ENCODE measurements around the gene BRME1. TPM values are rescaled to one million over a fixed set of nuclear protein-coding genes. Genes with fewer than 3 reads are reported as not detected.
A peak's percentile ranks its signal among the peaks of the same experiment; 100 is the strongest.

Gene BRME1
- total RNA-seq, 2 experiments from 2014 or later, result 4.2 to 5.0 TPM

DNA sequence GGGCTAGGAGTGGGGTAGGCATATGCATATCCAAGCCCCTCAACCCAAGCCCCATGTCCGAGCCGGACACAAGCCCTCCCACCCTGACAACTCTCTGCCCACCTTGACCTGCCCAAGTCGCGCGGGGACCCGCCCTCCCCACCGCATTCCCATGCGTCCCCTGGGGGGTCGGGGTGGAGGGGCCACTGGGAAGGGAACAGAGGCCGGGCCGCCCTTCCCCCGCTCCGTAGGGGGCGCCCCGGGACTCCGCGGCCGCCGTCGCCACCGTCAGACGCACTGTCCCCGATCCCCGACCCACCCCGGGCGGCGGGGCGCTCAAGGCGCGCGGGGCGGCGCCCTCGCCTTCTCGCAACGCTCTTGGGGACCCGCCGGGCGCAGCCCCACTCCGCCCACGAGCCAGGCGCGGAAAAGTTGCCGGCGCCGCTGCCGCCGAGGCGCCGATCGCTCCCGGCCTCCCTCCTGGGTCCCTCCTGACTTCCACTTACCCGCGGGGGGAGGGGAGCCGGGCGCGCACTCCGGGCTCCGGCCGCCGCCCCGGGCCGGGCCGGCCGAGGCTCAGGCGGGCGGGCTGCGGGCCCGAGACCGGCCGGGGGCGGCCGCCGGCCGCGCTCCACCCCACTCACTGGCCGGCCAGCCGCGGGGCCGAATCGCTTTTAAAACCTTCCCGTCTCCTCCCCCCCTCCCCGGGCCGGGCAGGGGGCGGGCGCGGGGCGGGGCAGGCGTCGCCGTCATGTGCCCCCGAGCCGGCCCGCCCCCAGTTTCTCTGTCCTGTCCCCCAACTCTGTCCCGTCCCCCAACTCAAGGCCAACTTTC lies 63.4 kb downstream of the BRME1 start:
- ChIA-PET CTCF (interaction anchor here (1.2 to 3.2 kb wide), 3 partner anchors 19 to 68 kb away, joined by 3 to 14 read pairs (median 11); partner anchors contain the start of gene C19orf53), POLR2A (interaction anchor here (1.3 to 4.4 kb wide), 2 partner anchors 21 to 54 kb away, joined by 7 to 49 read pairs; no protein-coding TSS in a partner anchor)
- peak overlapping the region; percentile 89 for H3K4me3 Mint-ChIP-seq
- no peaks in the 10 kb centered on the region for H3K27me3 Mint-ChIP-seq (ENCODE audit: low read depth)
- peak overlapping the region; percentile 93 for H3K27ac Mint-ChIP-seq
- ATAC-seq (peak; percentile 7), DNase-seq (peak; percentile 80)
- peaks cover 54% of the 10 kb centered on the region for H3K4me1 Mint-ChIP-seq (ENCODE audit: low read depth)
- no peaks in the 10 kb centered on the region for H3K9me3 Mint-ChIP-seq (ENCODE audit: insufficient read depth)
- peaks cover 34% of the 10 kb centered on the region for H3K36me3 Mint-ChIP-seq (ENCODE audit: low read depth)

DNA sequence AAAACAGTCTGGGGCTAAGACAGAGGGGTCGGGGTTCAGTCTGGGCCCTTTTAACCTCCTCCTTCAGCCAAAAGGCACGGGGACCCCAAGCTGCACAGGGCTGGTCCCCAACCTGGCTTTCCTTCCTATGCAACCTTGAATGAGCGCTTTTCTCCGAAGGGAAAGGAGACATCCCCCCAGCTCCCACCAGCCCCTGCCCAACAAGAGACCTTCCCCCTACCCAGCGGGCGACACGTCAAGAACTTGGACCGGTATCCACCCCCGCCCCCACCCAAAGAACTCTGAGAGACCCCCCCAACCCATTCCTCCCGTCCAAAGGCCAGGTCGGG lies 64.0 kb downstream of the BRME1 start:
- peaks cover 56% of the 10 kb centered on the region for H3K4me1 Mint-ChIP-seq (ENCODE audit: low read depth)
- ATAC-seq (no peak), DNase-seq (no peak)
- H3K9me3 Mint-ChIP-seq (ENCODE audit: insufficient read depth), result no peaks in the 10 kb centered on the region
- ChIA-PET CTCF (interaction anchor here (1.2 to 3.2 kb wide), 4 partner anchors 20 to 67 kb away, joined by 3 to 14 read pairs (median 8); partner anchors contain the start of gene C19orf53), POLR2A (interaction anchor here (0.6 to 4.4 kb wide), 5 partner anchors 11 to 163 kb away, joined by 3 to 49 read pairs (median 7); no protein-coding TSS in a partner anchor)
- H3K4me3 Mint-ChIP-seq, result peak overlapping the region; percentile 89
- H3K27ac Mint-ChIP-seq, result peak overlapping the region; percentile 92
- peaks cover 38% of the 10 kb centered on the region for H3K36me3 Mint-ChIP-seq (ENCODE audit: low read depth)
- no peaks in the 10 kb centered on the region for H3K27me3 Mint-ChIP-seq (ENCODE audit: low read depth)

DNA sequence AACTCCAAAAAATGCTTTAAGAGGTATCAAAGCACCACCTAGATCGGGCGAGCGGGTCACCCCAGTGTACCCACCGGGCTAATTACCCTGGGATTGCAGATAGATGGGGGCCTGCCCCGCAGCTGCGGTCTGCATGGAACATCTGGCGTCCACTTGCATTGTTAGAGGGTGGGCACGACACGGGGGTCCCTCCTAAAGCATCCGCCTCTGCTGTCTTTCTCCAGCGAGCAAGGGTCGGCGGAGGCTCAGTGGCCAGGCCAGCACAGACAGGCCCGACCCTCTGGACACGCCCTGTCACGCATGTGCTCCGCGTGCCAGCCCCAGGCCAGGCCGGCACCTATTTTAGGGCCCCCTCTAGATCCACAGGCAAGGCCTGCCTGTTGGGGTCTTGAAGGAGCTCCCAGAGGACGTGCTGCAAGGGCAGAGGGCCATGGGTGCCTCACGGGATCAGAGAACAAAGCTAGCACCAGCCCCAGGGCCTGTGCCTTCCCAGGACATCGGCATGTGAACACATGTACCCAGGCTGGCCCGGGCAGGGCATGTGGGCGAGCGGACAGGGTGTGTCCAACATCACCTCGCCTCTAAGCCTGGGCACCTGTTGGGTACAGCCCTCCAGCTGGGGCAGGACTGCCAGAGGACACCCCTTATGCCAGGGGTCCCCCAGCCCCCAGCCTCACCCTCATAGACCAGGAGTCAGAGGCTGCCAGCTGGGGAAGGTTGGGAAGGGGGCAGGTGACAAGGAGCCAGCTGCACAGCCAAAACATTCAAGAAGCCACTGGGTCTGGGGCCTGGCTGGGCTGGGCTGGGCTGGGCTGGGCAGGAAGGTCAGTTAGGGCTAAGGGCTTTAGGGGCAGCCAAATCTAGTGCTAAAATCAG lies 64.6 kb downstream of the BRME1 start:
- peaks cover 42% of the 10 kb centered on the region for H3K36me3 Mint-ChIP-seq (ENCODE audit: low read depth)
- peak overlapping the region; percentile 92 for H3K27ac Mint-ChIP-seq
- ChIA-PET POLR2A (interaction anchor here (0.6 to 4.4 kb wide), 7 partner anchors 11 to 164 kb away, joined by 3 to 49 read pairs (median 4); a partner anchor contains a TSS), CTCF (interaction anchor here (1.2 to 3.2 kb wide), 4 partner anchors 21 to 67 kb away, joined by 3 to 14 read pairs (median 8); partner anchors contain the start of gene C19orf53)
- no peak for DNase-seq
- peak overlapping the region; percentile 89 for H3K4me3 Mint-ChIP-seq
- peak; percentile 1 for ATAC-seq
- no peaks in the 10 kb centered on the region for H3K9me3 Mint-ChIP-seq (ENCODE audit: insufficient read depth)
- H3K27me3 Mint-ChIP-seq (ENCODE audit: low read depth), result no peaks in the 10 kb centered on the region
- peaks cover 51% of the 10 kb centered on the region for H3K4me1 Mint-ChIP-seq (ENCODE audit: low read depth)

DNA sequence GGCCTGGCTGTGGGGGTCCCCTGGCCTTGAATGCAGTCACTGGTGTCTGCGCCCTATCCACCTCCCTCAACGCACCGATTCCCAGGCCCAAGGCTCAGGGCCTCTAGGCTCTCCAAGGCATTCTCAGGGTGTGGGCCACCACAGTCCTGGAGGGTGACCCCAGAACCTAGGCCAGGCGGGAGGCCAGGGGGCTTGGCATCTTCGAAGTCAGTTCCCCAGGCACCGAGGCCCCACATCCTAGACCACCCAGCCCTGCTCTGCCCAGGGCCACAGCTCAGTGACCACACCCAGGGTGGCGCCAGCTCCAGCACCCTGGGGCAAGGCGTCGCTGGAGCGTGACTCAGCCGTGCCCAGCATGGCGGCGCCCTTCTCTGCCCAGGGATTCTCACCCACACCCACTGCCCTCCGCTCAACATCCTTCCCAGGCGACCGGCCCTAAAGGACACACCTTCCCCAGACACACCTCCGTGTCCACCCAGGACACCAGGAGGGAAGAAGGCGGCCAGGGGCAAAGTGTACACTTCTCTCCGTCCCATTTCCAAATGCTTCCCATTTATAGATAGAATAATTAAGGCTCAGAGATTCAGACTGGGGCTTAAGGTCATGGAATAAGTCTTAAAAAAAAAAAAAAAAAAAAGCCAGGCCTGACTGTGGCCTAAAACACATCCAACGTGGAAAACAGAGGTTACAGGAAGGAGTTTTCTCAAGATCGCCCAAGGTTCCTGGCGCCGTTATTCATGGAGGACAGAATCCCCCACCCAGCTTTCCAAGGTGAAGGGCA lies 65.4 kb downstream of the BRME1 start:
- Mint-ChIP-seq H3K27me3 (ENCODE audit: low read depth) (no peaks in the 10 kb centered on the region), H3K36me3 (ENCODE audit: low read depth) (peaks cover 50% of the 10 kb centered on the region), H3K27ac (peak overlapping the region; percentile 92), H3K9me3 (ENCODE audit: insufficient read depth) (no peaks in the 10 kb centered on the region), H3K4me3 (peak overlapping the region; percentile 89), H3K4me1 (ENCODE audit: low read depth) (peaks cover 51% of the 10 kb centered on the region)
- ChIA-PET POLR2A (interaction anchor here (0.7 to 5.1 kb wide), 9 partner anchors 8 to 685 kb away, joined by 3 to 104 read pairs (median 9); partner anchors contain the start of gene ZSWIM4), CTCF (interaction anchor here (1.2 to 3.2 kb wide), 2 partner anchors 52 to 56 kb away, joined by 4 to 11 read pairs; no protein-coding TSS in a partner anchor)
- DNase-seq (no peak), ATAC-seq (peak; percentile 1)

DNA sequence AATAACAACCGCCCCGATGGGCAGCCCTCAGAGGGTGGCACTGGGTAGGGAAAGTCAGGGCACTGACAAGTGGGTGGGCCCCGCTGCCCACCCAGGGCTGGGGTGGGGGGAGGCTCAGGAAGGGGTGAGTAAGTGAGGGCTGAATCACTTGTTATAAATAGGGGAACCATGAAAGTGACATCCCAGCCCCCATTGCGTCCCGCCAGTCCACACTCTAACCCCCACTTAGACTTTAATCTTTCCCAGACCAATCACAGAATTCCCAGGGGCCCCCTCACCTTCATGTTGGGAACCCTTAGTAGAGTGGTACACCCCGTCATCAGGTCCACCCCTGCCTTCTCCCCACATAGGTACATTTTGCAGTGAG lies 66.0 kb downstream of the BRME1 start:
- no peak for DNase-seq
- no peak for ATAC-seq
- Mint-ChIP-seq H3K27me3 (ENCODE audit: low read depth) (no peaks in the 10 kb centered on the region), H3K4me3 (peak overlapping the region; percentile 89), H3K9me3 (ENCODE audit: insufficient read depth) (no peaks in the 10 kb centered on the region), H3K27ac (peak overlapping the region; percentile 92), H3K36me3 (ENCODE audit: low read depth) (peaks cover 55% of the 10 kb centered on the region), H3K4me1 (ENCODE audit: low read depth) (peaks cover 52% of the 10 kb centered on the region)
- POLR2A ChIA-PET, result interaction anchor here (0.9 to 5.1 kb wide), 8 partner anchors 9 to 685 kb away, joined by 4 to 104 read pairs (median 10); partner anchors contain the start of gene ZSWIM4
- CTCF ChIA-PET, result interaction anchor here (0.8 to 4.8 kb wide), 4 partner anchors 7 to 54 kb away, joined by 3 to 20 read pairs (median 7); no protein-coding TSS in a partner anchor

DNA sequence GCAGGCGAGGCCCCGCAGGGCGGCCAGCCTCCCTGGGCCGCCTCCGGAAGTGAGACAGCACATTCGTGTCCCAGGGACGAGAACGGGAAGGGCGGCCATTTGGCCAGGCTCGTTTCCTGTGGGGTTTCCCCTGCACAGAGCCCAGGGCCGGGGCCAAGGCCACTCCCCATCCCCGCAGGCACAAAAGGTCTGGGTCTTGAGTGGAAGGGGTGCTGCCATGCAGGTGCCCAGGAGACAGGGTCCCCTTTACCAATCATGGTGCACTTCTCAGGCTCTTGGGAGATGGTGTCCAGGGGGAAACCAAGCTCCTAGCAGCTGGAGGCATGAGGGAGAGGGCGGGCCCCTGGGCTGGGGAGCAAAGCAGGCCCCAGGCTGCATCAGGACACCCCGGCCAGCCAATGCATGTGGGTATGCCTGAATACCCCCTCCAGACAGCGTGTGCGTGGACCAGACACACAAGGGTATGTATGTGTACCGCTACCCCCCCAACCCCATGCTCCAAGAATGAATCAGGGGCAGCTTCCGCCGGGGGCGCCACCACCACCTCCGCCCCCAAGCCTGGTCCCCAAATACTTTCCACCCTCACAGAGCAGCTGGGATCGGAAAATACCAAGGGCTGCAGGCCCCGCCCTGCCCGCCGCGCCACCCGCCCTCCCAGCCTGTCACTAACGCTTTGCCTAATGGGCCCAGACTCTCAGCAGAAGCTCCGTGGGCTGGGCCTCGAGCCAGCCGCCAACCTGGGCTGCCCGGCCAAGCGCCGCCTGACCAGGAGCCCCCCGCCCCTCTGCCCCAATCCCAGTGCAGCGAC lies 66.6 kb downstream of the BRME1 start:
- ChIA-PET CTCF (interaction anchor here (0.8 to 5.6 kb wide), 5 partner anchors 8 to 53 kb away, joined by 3 to 54 read pairs (median 11); no protein-coding TSS in a partner anchor), POLR2A (interaction anchor here (0.7 to 5.1 kb wide), 12 partner anchors 9 to 684 kb away, joined by 3 to 104 read pairs (median 5); partner anchors contain the start of genes ASF1B, C19orf53 and ZSWIM4)
- DNase-seq, result peak; percentile 90
- Mint-ChIP-seq H3K36me3 (ENCODE audit: low read depth) (peaks cover 58% of the 10 kb centered on the region), H3K9me3 (ENCODE audit: insufficient read depth) (no peaks in the 10 kb centered on the region), H3K4me3 (peak overlapping the region; percentile 89), H3K4me1 (ENCODE audit: low read depth) (peaks cover 52% of the 10 kb centered on the region), H3K27ac (peak overlapping the region; percentile 92), H3K27me3 (ENCODE audit: low read depth) (no peaks in the 10 kb centered on the region)
- peak; percentile 22 for ATAC-seq

DNA sequence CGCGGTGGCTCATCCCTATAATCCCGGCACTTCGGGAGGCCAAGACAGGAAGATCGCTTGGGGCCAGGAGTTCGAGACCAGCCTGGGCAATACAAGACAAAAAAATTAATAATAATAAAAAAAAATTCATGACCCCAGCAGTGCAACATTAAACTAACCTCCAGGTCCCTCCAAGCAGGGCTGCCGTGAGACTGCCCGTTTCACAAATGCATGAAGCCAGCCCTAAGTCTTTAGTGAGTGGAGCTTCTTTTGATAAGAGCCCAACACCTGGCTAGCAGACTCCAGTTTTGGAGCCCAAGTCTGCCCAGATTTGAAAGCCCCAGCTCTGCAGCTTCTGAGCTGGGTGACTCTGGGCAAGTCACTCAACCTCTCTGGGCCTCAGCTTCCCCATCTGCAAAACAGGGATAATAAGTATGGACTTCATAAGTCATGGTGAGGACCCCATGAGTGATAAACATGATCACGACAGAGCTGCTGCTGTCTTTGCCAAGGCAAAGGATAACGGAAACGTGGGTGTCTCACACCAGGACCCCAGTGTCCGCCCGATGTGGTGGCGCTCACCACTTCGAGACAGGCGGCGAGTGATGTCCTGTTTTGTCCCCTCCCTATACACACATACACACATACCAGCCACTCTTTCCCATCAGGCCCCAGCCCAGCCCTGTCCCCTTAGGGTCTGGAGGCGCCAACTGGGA lies 67.3 kb downstream of the BRME1 start:
- Mint-ChIP-seq H3K9me3 (ENCODE audit: insufficient read depth) (no peaks in the 10 kb centered on the region), H3K27me3 (ENCODE audit: low read depth) (no peaks in the 10 kb centered on the region), H3K4me1 (ENCODE audit: low read depth) (peaks cover 51% of the 10 kb centered on the region), H3K4me3 (peak overlapping the region; percentile 89), H3K36me3 (ENCODE audit: low read depth) (peaks cover 65% of the 10 kb centered on the region), H3K27ac (peak overlapping the region; percentile 92)
- POLR2A ChIA-PET, result interaction anchor here (1.1 to 5.1 kb wide), 8 partner anchors 10 to 298 kb away, joined by 3 to 104 read pairs (median 10); partner anchors contain the start of genes ASF1B, C19orf53 and ZSWIM4
- ATAC-seq (no peak), DNase-seq (no peak)
- CTCF ChIA-PET, result interaction anchor here (1.0 to 5.6 kb wide), 3 partner anchors 9 to 53 kb away, joined by 3 to 54 read pairs (median 20); no protein-coding TSS in a partner anchor

DNA sequence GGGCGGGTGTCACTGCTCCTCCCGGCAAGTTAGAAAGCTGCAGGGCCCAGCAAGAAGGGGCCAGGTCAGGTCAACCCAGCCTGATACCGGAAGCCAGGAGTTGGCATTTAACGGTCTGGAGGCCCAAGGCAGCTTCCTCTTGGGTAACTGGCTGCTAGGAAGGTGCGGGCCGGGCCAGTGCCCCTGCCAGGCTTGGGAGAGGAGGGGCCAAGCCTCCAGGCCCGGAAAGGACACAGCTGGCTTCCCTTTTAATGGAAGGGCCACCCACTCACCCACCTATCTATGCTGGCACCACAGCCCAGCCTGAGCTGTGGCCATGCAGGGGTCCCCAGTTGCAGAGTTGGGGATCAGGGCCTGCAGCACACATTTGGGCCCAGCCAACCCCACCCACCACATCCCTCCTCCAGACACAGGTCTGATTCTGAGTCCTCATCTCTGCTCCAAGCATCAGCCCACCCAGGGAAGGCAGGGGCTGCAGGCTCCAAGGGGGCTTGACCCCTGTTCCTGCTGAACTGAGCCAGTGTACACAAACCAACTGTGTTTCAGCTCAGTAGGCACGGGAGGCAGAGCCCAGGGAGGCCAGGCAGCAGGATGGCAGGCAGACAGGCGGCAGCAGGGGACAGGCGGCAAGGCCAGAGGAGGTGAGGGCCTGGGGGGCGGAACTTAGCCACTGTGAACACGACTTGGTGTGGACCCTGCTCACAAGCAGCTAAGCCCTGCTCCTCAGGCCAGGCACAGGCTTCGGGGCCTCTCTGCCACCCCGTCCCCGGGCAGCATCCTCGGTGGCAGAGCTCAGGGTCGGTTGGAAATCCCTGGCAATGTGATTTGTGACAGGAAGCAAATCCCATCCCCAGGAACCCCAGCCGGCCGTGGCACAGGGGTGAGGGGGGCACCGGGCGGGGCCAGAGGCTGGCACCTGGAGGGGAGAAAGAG lies 69.9 kb downstream of the BRME1 start:
- ChIA-PET POLR2A (interaction anchor here (0.6 to 5.1 kb wide), 17 partner anchors 9 to 682 kb away, joined by 3 to 104 read pairs (median 6); partner anchors contain the start of genes ADGRE5, C19orf53, DNAJB1 and ZSWIM4), CTCF (interaction anchor here (0.7 to 5.6 kb wide), 10 partner anchors 11 to 52 kb away, joined by 3 to 54 read pairs (median 4); partner anchors contain the start of gene ZSWIM4)
- Mint-ChIP-seq H3K36me3 (ENCODE audit: low read depth) (peaks cover 70% of the 10 kb centered on the region), H3K9me3 (ENCODE audit: insufficient read depth) (no peaks in the 10 kb centered on the region), H3K27ac (peak overlapping the region; percentile 92), H3K4me3 (peak overlapping the region; percentile 79), H3K4me1 (ENCODE audit: low read depth) (peaks cover 57% of the 10 kb centered on the region), H3K27me3 (ENCODE audit: low read depth) (no peaks in the 10 kb centered on the region)
- ATAC-seq (no peak), DNase-seq (no peak)
